Measurements from ENCODE around the gene PGM1. TPM values are rescaled to one million over a fixed set of nuclear protein-coding genes. Genes with fewer than 3 reads are reported as not detected.
A peak's percentile ranks its signal among the peaks of the same experiment; 100 is the strongest.

The PGM1 gene
- total RNA-seq, 1 donor from 2014 or later: 144 TPM

DNA sequence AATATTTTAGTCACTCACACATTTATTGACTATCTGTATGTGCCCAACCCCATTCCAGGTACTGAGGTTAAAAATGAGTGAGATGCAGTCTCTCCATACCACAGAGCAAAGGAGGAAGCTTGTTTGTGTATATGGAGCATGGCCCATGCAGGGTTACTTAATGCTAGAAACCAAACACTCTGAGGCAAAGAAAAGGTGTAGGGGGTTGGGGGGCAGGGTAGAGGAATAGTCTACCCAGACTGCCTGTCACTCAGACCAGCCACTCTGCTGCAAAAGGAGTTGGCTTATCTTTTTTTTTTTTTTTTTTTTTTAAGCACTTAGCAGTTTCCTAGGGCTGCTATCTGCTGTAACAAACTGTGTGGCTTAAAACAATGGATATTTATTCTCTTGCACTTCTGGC, 19.8 kb downstream of the PGM1 start:
- H3K4me1 ChIP-seq (ENCODE audit: control insufficient read depth in 3 of 3, insufficient read depth in 3 of 3, low read length in 3 of 3): peaks cover 41 to 69% (median 62%) of the 10 kb centered on the region in 3 donors
- peak overlapping the region; percentile 12 to 51 (median 46) for H3K9ac ChIP-seq (ENCODE audit: low read depth in 1 of 3, low read length in 3 of 3)
- H3K27me3 ChIP-seq (ENCODE audit: control insufficient read depth in 3 of 3, insufficient read depth in 3 of 3, low read length in 3 of 3): no peaks in the 10 kb centered on the region
- H3K9me3 ChIP-seq (ENCODE audit: control insufficient read depth in 3 of 3, low read length in 3 of 3): no peaks in the 10 kb centered on the region
- no peaks in the 10 kb centered on the region for H3K36me3 ChIP-seq (ENCODE audit: control insufficient read depth in 3 of 3, insufficient read depth in 3 of 3, low read length in 3 of 3)
- H3K27ac ChIP-seq (ENCODE audit: low read depth, low read length): peak overlapping the region; percentile 49
- H3K4me3 ChIP-seq (ENCODE audit: low read length in 3 of 3): no peak overlapping the region

GRCh38 chr1:63615768-63616420, 22.7 kb downstream of the PGM1 start:
- H3K4me1 ChIP-seq (ENCODE audit: control insufficient read depth in 3 of 3, insufficient read depth in 3 of 3, low read length in 3 of 3): peaks cover 35 to 72% (median 44%) of the 10 kb centered on the region in 3 donors
- H3K4me3 ChIP-seq (ENCODE audit: low read length in 3 of 3): peak overlapping the region in 1 of 3 donors; percentile 2
- peaks cover 0 to 2% (median 0%) of the 10 kb centered on the region in 3 donors for H3K36me3 ChIP-seq (ENCODE audit: control insufficient read depth in 3 of 3, insufficient read depth in 3 of 3, low read length in 3 of 3)
- H3K27me3 ChIP-seq (ENCODE audit: control insufficient read depth in 3 of 3, insufficient read depth in 3 of 3, low read length in 3 of 3): no peaks in the 10 kb centered on the region
- no peaks in the 10 kb centered on the region for H3K9me3 ChIP-seq (ENCODE audit: control insufficient read depth in 3 of 3, low read length in 3 of 3)
- peak overlapping the region; percentile 29 for H3K27ac ChIP-seq (ENCODE audit: low read depth, low read length)
- H3K9ac ChIP-seq (ENCODE audit: low read depth in 1 of 3, low read length in 3 of 3): peak overlapping the region in 1 of 3 donors; percentile 35

- H3K4me3 ChIP-seq (ENCODE audit: low read length in 3 of 3): no peak overlapping the region
- peak overlapping the region; percentile 29 for H3K27ac ChIP-seq (ENCODE audit: low read depth, low read length)
- no peak overlapping the region for H3K9ac ChIP-seq (ENCODE audit: low read depth in 1 of 3, low read length in 3 of 3)
- no peaks in the 10 kb centered on the region for H3K27me3 ChIP-seq (ENCODE audit: control insufficient read depth in 3 of 3, insufficient read depth in 3 of 3, low read length in 3 of 3)
- peaks cover 46 to 70% (median 49%) of the 10 kb centered on the region in 3 donors for H3K4me1 ChIP-seq (ENCODE audit: control insufficient read depth in 3 of 3, insufficient read depth in 3 of 3, low read length in 3 of 3)
- H3K9me3 ChIP-seq (ENCODE audit: control insufficient read depth in 3 of 3, low read length in 3 of 3): no peaks in the 10 kb centered on the region
- peaks cover 0 to 2% (median 0%) of the 10 kb centered on the region in 3 donors for H3K36me3 ChIP-seq (ENCODE audit: control insufficient read depth in 3 of 3, insufficient read depth in 3 of 3, low read length in 3 of 3)
Measured at GRCh38 chr1:63617450-63617849, 24.2 kb downstream of the PGM1 start.

DNA sequence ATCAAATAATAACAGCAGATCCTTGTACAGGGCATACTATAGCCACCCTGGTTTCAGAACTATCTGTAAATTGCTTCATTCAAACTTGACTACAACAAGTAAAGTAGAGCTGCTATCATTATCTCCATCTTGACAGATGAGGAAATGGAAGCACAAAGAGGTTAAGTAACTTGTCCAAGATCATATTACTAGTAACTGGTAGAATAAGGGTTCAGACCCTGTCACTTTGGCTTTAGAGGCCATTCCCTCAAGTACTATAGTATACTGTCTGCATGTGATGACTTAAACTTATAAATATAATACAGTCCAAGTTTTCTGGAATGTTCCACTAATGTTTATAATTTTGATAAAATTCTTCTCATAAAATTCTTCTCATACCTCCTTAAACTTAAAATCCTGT, 24.8 kb downstream of the PGM1 start:
- Histone ChIP-seq H3K27me3 (ENCODE audit: control insufficient read depth in 3 of 3, insufficient read depth in 3 of 3, low read length in 3 of 3) (no peaks in the 10 kb centered on the region), H3K9me3 (ENCODE audit: control insufficient read depth in 3 of 3, low read length in 3 of 3) (no peaks in the 10 kb centered on the region), H3K27ac (ENCODE audit: low read depth, low read length) (no peak overlapping the region), H3K9ac (ENCODE audit: low read depth in 1 of 3, low read length in 3 of 3) (no peak overlapping the region), H3K4me3 (ENCODE audit: low read length in 3 of 3) (no peak overlapping the region), H3K4me1 (ENCODE audit: control insufficient read depth in 3 of 3, insufficient read depth in 3 of 3, low read length in 3 of 3) (peaks cover 46 to 70% (median 46%) of the 10 kb centered on the region in 3 donors), H3K36me3 (ENCODE audit: control insufficient read depth in 3 of 3, insufficient read depth in 3 of 3, low read length in 3 of 3) (peaks cover 0 to 2% (median 0%) of the 10 kb centered on the region in 3 donors)

- peak overlapping the region; percentile 34 for H3K27ac ChIP-seq (ENCODE audit: low read depth, low read length)
- H3K9ac ChIP-seq (ENCODE audit: low read depth in 1 of 3, low read length in 3 of 3): no peak overlapping the region
- peaks cover 41 to 65% (median 55%) of the 10 kb centered on the region in 3 donors for H3K4me1 ChIP-seq (ENCODE audit: control insufficient read depth in 3 of 3, insufficient read depth in 3 of 3, low read length in 3 of 3)
- no peak overlapping the region for H3K4me3 ChIP-seq (ENCODE audit: low read length in 3 of 3)
- H3K36me3 ChIP-seq (ENCODE audit: control insufficient read depth in 3 of 3, insufficient read depth in 3 of 3, low read length in 3 of 3): peaks cover 0 to 2% (median 0%) of the 10 kb centered on the region in 3 donors
- no peaks in the 10 kb centered on the region for H3K9me3 ChIP-seq (ENCODE audit: control insufficient read depth in 3 of 3, low read length in 3 of 3)
- H3K27me3 ChIP-seq (ENCODE audit: control insufficient read depth in 3 of 3, insufficient read depth in 3 of 3, low read length in 3 of 3): no peaks in the 10 kb centered on the region
Measured at GRCh38 chr1:63619558-63619957, 26.3 kb downstream of the PGM1 start.

GRCh38 chr1:63620671-63621070, 27.5 kb downstream of the PGM1 start:
- Histone ChIP-seq H3K9ac (ENCODE audit: low read depth in 1 of 3, low read length in 3 of 3) (peak overlapping the region in 1 of 3 donors; percentile 9), H3K9me3 (ENCODE audit: control insufficient read depth in 3 of 3, low read length in 3 of 3) (no peaks in the 10 kb centered on the region), H3K4me1 (ENCODE audit: control insufficient read depth in 3 of 3, insufficient read depth in 3 of 3, low read length in 3 of 3) (peaks cover 44 to 60% (median 57%) of the 10 kb centered on the region in 3 donors), H3K27me3 (ENCODE audit: control insufficient read depth in 3 of 3, insufficient read depth in 3 of 3, low read length in 3 of 3) (no peaks in the 10 kb centered on the region), H3K4me3 (ENCODE audit: low read length in 3 of 3) (peak overlapping the region in 1 of 3 donors; percentile 1), H3K36me3 (ENCODE audit: control insufficient read depth in 3 of 3, insufficient read depth in 3 of 3, low read length in 3 of 3) (peaks cover 0 to 2% (median 0%) of the 10 kb centered on the region in 3 donors), H3K27ac (ENCODE audit: low read depth, low read length) (peak overlapping the region; percentile 34)

GRCh38 chr1:63621075-63621474, 27.9 kb downstream of the PGM1 start:
- peak overlapping the region in 1 of 3 donors; percentile 9 for H3K9ac ChIP-seq (ENCODE audit: low read depth in 1 of 3, low read length in 3 of 3)
- no peaks in the 10 kb centered on the region for H3K9me3 ChIP-seq (ENCODE audit: control insufficient read depth in 3 of 3, low read length in 3 of 3)
- H3K27me3 ChIP-seq (ENCODE audit: control insufficient read depth in 3 of 3, insufficient read depth in 3 of 3, low read length in 3 of 3): no peaks in the 10 kb centered on the region
- peaks cover 41 to 61% (median 54%) of the 10 kb centered on the region in 3 donors for H3K4me1 ChIP-seq (ENCODE audit: control insufficient read depth in 3 of 3, insufficient read depth in 3 of 3, low read length in 3 of 3)
- peaks cover 0 to 2% (median 0%) of the 10 kb centered on the region in 3 donors for H3K36me3 ChIP-seq (ENCODE audit: control insufficient read depth in 3 of 3, insufficient read depth in 3 of 3, low read length in 3 of 3)
- H3K27ac ChIP-seq (ENCODE audit: low read depth, low read length): peak overlapping the region; percentile 34
- no peak overlapping the region for H3K4me3 ChIP-seq (ENCODE audit: low read length in 3 of 3)

DNA sequence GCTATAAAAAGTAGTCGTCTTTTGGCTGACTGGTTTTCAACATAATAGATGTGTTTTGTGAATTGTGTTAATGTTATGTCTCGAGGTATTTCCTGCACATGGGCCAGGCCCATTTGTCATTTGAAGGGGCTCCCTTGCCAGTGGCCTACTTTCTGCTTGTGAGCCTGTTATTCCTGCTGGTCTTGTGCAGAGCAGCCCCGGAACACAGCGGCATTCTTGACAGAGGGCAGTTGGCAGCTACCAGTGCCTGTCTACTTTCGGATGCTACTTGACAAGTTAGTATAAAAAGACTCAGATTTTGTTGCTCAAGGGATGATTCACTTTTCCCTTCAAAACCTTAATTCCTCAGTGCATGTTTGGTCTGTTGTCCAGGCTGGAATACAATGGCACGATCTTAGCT, 28.5 kb downstream of the PGM1 start:
- Histone ChIP-seq H3K9ac (ENCODE audit: low read depth in 1 of 3, low read length in 3 of 3) (peak overlapping the region in 1 of 3 donors; percentile 9), H3K4me1 (ENCODE audit: control insufficient read depth in 3 of 3, insufficient read depth in 3 of 3, low read length in 3 of 3) (peaks cover 38 to 55% (median 47%) of the 10 kb centered on the region in 3 donors), H3K27me3 (ENCODE audit: control insufficient read depth in 3 of 3, insufficient read depth in 3 of 3, low read length in 3 of 3) (no peaks in the 10 kb centered on the region), H3K9me3 (ENCODE audit: control insufficient read depth in 3 of 3, low read length in 3 of 3) (no peaks in the 10 kb centered on the region), H3K36me3 (ENCODE audit: control insufficient read depth in 3 of 3, insufficient read depth in 3 of 3, low read length in 3 of 3) (peaks cover 0 to 2% (median 0%) of the 10 kb centered on the region in 3 donors), H3K27ac (ENCODE audit: low read depth, low read length) (peak overlapping the region; percentile 34), H3K4me3 (ENCODE audit: low read length in 3 of 3) (peak overlapping the region in 1 of 3 donors; percentile 20)

- Histone ChIP-seq H3K4me1 (ENCODE audit: control insufficient read depth in 3 of 3, insufficient read depth in 3 of 3, low read length in 3 of 3) (peaks cover 34 to 55% (median 44%) of the 10 kb centered on the region in 3 donors), H3K36me3 (ENCODE audit: control insufficient read depth in 3 of 3, insufficient read depth in 3 of 3, low read length in 3 of 3) (peaks cover 0 to 2% (median 0%) of the 10 kb centered on the region in 3 donors), H3K27ac (ENCODE audit: low read depth, low read length) (peak overlapping the region; percentile 76), H3K4me3 (ENCODE audit: low read length in 3 of 3) (peak overlapping the region; percentile 42 to 68 (median 62)), H3K9ac (ENCODE audit: low read depth in 1 of 3, low read length in 3 of 3) (peak overlapping the region; percentile 51 to 69 (median 67)), H3K9me3 (ENCODE audit: control insufficient read depth in 3 of 3, low read length in 3 of 3) (no peaks in the 10 kb centered on the region), H3K27me3 (ENCODE audit: control insufficient read depth in 3 of 3, insufficient read depth in 3 of 3, low read length in 3 of 3) (no peaks in the 10 kb centered on the region)
Measured at GRCh38 chr1:63622849-63623566, 29.8 kb downstream of the PGM1 start.

GRCh38 chr1:63623952-63624351, 30.7 kb downstream of the PGM1 start:
- Histone ChIP-seq H3K9me3 (ENCODE audit: control insufficient read depth in 3 of 3, low read length in 3 of 3) (no peaks in the 10 kb centered on the region), H3K4me3 (ENCODE audit: low read length in 3 of 3) (peak overlapping the region; percentile 2 to 68 (median 62)), H3K36me3 (ENCODE audit: control insufficient read depth in 3 of 3, insufficient read depth in 3 of 3, low read length in 3 of 3) (peaks cover 0 to 1% (median 0%) of the 10 kb centered on the region in 3 donors), H3K9ac (ENCODE audit: low read depth in 1 of 3, low read length in 3 of 3) (peak overlapping the region; percentile 67 to 72 (median 69)), H3K4me1 (ENCODE audit: control insufficient read depth in 3 of 3, insufficient read depth in 3 of 3, low read length in 3 of 3) (peaks cover 37 to 62% (median 46%) of the 10 kb centered on the region in 3 donors), H3K27ac (ENCODE audit: low read depth, low read length) (peak overlapping the region; percentile 76), H3K27me3 (ENCODE audit: control insufficient read depth in 3 of 3, insufficient read depth in 3 of 3, low read length in 3 of 3) (no peaks in the 10 kb centered on the region)

Data from skeletal muscle tissue (tissue), 4 donors.